Esophagus muscularis mucosa (tissue), 3 donors: ENCODE results near the gene MOXD1.

ENCODE experiments used
- POLR2A ChIP-seq: fragments of 450-650 bp; IDR thresholded peaks from one replicate; pipeline ENCODE4 v1.6.1; 2017; ENCODE audit warnings: antibody characterized with exemption, moderate library complexity, mild to moderate bottlenecking, low read depth
- TF ChIP-seq, protein P1 (sequence below), 3 experiments: fragments of 200-600 bp in 2 of 3; fragments of 450-650 bp in 1 of 3; sonication (generic) in 2 of 3; IDR thresholded peaks; one replicate each; pipeline ENCODE4 v1.5.1; 2017 to 2019; ENCODE audit warnings: antibody characterized with exemption in 3 of 3, mild to moderate bottlenecking in 2 of 3, moderate library complexity in 1 of 3

DNA sequence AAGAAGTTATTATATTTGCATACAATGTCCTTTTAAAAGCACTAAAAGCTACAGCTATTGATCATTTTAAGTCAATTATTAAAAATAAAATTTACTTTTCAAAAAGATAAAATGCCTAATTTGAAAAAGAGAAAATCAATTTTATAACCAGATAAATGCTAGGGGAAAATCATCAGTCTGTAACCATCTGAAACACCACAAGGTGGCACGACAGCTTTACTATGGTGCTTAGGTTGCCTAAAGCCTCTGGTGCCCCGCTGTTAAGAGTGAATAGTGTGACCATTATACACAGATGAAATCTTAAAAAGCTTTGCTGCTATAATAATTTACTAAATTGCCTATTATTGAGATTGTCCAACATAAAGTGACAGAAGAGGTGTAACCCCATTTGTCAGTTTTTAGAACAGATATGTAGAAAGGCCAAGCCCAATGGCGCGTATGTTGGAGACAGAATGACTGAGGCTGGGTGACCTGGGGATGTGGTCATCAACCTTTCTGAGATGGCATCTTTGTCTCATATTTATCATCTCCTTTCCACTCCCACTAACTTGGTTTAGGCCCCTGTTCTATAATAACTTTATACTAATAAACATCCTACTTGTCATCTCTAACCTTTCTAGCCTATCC lies 100.8 kb downstream of the MOXD1 start:
- TF ChIP-seq, protein P1, sequence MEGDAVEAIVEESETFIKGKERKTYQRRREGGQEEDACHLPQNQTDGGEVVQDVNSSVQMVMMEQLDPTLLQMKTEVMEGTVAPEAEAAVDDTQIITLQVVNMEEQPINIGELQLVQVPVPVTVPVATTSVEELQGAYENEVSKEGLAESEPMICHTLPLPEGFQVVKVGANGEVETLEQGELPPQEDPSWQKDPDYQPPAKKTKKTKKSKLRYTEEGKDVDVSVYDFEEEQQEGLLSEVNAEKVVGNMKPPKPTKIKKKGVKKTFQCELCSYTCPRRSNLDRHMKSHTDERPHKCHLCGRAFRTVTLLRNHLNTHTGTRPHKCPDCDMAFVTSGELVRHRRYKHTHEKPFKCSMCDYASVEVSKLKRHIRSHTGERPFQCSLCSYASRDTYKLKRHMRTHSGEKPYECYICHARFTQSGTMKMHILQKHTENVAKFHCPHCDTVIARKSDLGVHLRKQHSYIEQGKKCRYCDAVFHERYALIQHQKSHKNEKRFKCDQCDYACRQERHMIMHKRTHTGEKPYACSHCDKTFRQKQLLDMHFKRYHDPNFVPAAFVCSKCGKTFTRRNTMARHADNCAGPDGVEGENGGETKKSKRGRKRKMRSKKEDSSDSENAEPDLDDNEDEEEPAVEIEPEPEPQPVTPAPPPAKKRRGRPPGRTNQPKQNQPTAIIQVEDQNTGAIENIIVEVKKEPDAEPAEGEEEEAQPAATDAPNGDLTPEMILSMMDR (IDR thresholded peaks at IDR 0.05): peak; percentile 50 to 56 (median 55)
- TF ChIP-seq POLR2A: no peak
